ENCODE results near the gene MILR1.

The MILR1 gene

DNA sequence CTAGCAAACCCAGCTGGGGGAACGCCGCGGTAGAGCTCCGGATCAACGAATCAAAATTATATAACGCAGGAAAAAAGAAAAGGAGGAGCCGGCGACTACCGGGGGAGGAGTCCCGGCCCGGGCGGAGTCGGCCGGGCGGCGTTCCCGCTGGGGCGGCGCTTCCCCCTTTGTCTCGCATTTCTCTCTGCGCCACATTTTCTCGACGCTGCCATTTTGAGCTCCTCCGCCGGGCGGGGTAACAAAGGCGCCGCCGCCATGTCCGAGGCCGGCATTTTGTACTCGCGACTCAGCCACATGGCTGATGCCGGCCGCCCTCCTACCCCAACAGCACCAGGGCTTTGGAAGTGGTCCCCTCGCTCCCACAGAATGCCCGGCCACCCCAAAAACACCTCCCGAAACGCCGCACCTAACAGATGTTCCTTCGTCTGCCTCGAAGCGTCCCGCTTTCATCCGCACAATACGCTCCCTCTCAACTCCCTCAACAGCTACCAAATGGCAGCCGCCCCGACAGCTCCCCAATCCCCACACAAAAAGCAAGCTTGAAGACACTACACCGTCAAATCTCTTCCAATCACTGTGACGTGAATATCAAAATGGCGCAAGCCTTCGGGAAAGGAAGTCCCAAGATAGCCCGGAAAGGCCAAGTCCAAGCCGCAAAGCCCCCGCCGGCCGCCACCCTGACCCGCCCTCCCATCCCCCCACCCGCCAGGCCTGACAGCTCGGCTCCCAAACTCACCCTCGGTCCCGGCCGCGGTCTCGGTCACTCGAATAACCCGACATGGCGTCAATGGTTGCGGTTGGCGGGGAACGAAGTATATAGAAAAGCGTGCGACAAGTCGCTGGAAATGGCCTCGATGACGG lies 56.7 kb downstream of the MILR1 start:
- Histone ChIP-seq H3K4me3 (ENCODE audit: low read depth, low read length) (peak overlapping the region; percentile 73), H3K4me1 (no peaks in the 10 kb centered on the region), H3K27me3 (no peaks in the 10 kb centered on the region), H3K9me3 (no peaks in the 10 kb centered on the region), H3K36me3 (peaks cover 65% of the 10 kb centered on the region)
- no peak for TF ChIP-seq CTCF (IDR thresholded peaks at IDR 0.05; ENCODE audit: low read depth, low read length)
- DNase-seq: peak; percentile 77

DNA sequence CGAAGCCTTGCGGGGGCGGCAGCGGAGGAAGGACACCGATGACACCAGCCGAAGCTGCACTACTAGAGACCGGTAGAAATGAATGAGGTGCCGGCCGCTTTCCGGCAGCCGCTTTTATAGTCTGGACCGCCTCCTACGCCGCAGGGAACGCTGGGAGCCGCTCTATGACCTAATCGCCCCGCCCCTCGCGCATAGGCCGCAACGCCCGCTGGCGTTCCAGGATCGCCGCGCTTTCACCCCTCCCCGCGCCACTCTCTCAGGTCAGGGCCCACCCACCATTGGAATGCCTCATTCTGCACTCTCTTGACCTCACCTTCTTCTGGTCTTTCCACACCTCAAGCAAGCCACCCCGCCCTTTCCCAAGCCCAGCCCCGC lies 57.3 kb downstream of the MILR1 start, which contains the start of gene DDX5:
TSS of gene DDX5 (minus strand) at position 89 of the 375 bp plus-strand sequence. CDS start 170 bp downstream, outside the sequence.
- no peaks in the 10 kb centered on the region for H3K9me3 ChIP-seq
- TF ChIP-seq CTCF (IDR thresholded peaks at IDR 0.05; ENCODE audit: low read depth, low read length): no peak
- H3K4me1 ChIP-seq: no peaks in the 10 kb centered on the region
- no peaks in the 10 kb centered on the region for H3K27me3 ChIP-seq
- peak within 1 kb of the TSS; percentile 73 for H3K4me3 ChIP-seq (ENCODE audit: low read depth, low read length)
- H3K36me3 ChIP-seq: peaks cover 61% of the 10 kb centered on the region
- peak; percentile 98 for DNase-seq

GRCh38 chr17:64506576-64507412 lies 57.9 kb downstream of the MILR1 start, which contains the start of gene CEP95:
TSS of gene CEP95 (plus strand) at chr17:64506977. CDS start at chr17:64507098, 121 bp downstream.
- Histone ChIP-seq H3K4me1 (no peaks in the 10 kb centered on the region), H3K36me3 (peaks cover 60% of the 10 kb centered on the region), H3K9me3 (no peaks in the 10 kb centered on the region), H3K4me3 (ENCODE audit: low read depth, low read length) (peak within 1 kb of the TSS; percentile 73), H3K27me3 (no peaks in the 10 kb centered on the region)
- DNase-seq: peak; percentile 94
- no peak for TF ChIP-seq CTCF (IDR thresholded peaks at IDR 0.05; ENCODE audit: low read depth, low read length)

- Histone ChIP-seq H3K4me3 (ENCODE audit: low read depth, low read length) (peak overlapping the region; percentile 73), H3K9me3 (no peaks in the 10 kb centered on the region), H3K36me3 (peaks cover 59% of the 10 kb centered on the region), H3K27me3 (no peaks in the 10 kb centered on the region), H3K4me1 (no peaks in the 10 kb centered on the region)
- TF ChIP-seq CTCF (IDR thresholded peaks at IDR 0.05; ENCODE audit: low read depth, low read length): peak; percentile 57
- peak; percentile 36 for DNase-seq
These were observed 58.5 kb downstream of the MILR1 start for GRCh38 chr17:64507413-64507782.

DNA sequence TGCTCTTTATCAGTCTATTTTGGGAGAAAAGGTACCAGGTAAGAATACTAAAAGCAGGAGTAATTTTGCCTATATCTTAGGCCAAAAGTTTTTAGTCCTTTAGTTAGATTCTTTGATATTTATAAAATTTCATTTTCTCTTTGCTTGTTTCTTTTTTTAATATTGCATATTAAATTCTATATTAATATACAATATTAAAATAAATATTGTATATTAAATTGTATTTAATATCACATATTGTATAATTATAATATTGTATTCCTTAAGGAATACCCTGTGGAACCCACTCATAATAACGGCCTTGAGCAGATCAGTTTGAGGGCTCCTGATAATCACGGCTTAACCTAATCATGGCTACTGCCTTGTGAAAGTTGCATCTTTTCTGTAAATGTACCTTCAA lies 59.8 kb downstream of the MILR1 start:
- Histone ChIP-seq H3K4me1 (no peaks in the 10 kb centered on the region), H3K9me3 (no peaks in the 10 kb centered on the region), H3K4me3 (ENCODE audit: low read depth, low read length) (peak overlapping the region; percentile 73), H3K27me3 (no peaks in the 10 kb centered on the region), H3K36me3 (peaks cover 54% of the 10 kb centered on the region)
- no peak for TF ChIP-seq CTCF (IDR thresholded peaks at IDR 0.05; ENCODE audit: low read depth, low read length)
- DNase-seq: no peak

Data from BE2C (cell line).